Parathyroid adenoma (tissue), 2 donors: ENCODE results near the gene SLC44A2.

Source experiments
- H2AFZ ChIP-seq: fragments of 300-600 bp; sonication (generic); one replicate; pipeline ENCODE4 v1.7.0; 2017; ENCODE audit warnings: antibody characterized with exemption, mild to moderate bottlenecking
- H3K27ac ChIP-seq: fragments of 300-600 bp; sonication (generic); one replicate; pipeline ENCODE4 v1.7.0; 2017
- H3K27me3 ChIP-seq: fragments of 300-600 bp; sonication (generic); one replicate; pipeline ENCODE4 v1.7.0; 2017; ENCODE audit warnings: low read length; ENCODE audit not compliant: control insufficient read depth, insufficient read depth
- H3K36me3 ChIP-seq: fragments of 300-600 bp; sonication (generic); one replicate; pipeline ENCODE4 v1.7.0; 2017; ENCODE audit warnings: low read length; ENCODE audit not compliant: control insufficient read depth, insufficient read depth
- H3K4me1 ChIP-seq: fragments of 300-600 bp; sonication (generic); one replicate; pipeline ENCODE4 v1.7.0; 2017; ENCODE audit warnings: control low read depth
- H3K4me2 ChIP-seq: fragments of 300-600 bp; sonication (generic); one replicate; pipeline ENCODE4 v1.7.0; 2017; ENCODE audit warnings: low read length
- H3K4me3 ChIP-seq: fragments of 300-600 bp; sonication (generic); one replicate; pipeline ENCODE4 v1.7.0; 2017; ENCODE audit warnings: low read depth, low read length
- H3K79me2 ChIP-seq: fragments of 300-600 bp; sonication (generic); one replicate; pipeline ENCODE4 v1.7.0; 2017; ENCODE audit warnings: control low read depth
- H3K9ac ChIP-seq: fragments of 300-600 bp; sonication (generic); one replicate; pipeline ENCODE4 v1.7.0; 2017; ENCODE audit warnings: mild to moderate bottlenecking
- H3K9me3 ChIP-seq: fragments of 300-600 bp; sonication (generic); one replicate; pipeline ENCODE4 v1.7.0; 2017; ENCODE audit warnings: low read length; ENCODE audit not compliant: control insufficient read depth
- TF ChIP-seq, protein P1 (sequence below): fragments of 300-600 bp; sonication (generic); IDR thresholded peaks from one replicate; pipeline ENCODE4 v1.7.0; 2017; ENCODE audit warnings: antibody characterized with exemption, mild to moderate bottlenecking
- donor health status: primary hyperparathyroidism.

The SLC44A2 gene

DNA sequence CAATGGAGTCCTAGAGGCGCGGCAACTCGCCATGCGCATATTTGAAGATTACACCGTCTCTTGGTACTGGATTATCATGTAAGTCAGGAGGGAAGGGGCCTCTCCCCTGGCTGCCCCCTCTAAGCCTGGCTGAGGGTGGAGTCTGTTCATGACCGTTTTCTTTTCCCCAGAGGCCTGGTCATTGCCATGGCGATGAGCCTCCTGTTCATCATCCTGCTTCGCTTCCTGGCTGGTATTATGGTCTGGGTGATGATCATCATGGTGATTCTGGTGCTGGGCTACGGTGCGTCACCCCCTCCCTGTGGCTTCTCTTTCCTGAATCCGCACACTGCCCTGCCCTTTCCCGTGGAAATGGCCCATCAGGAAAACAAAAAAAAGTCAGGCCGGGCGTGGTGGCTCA lies 6.5 kb downstream of the SLC44A2 start:
- no peak overlapping the region for H2AFZ ChIP-seq
- H3K4me3 ChIP-seq = no peak overlapping the region
- H3K79me2 ChIP-seq = no peaks in the 10 kb centered on the region
- no peak overlapping the region for H3K9ac ChIP-seq
- TF ChIP-seq, protein P1, sequence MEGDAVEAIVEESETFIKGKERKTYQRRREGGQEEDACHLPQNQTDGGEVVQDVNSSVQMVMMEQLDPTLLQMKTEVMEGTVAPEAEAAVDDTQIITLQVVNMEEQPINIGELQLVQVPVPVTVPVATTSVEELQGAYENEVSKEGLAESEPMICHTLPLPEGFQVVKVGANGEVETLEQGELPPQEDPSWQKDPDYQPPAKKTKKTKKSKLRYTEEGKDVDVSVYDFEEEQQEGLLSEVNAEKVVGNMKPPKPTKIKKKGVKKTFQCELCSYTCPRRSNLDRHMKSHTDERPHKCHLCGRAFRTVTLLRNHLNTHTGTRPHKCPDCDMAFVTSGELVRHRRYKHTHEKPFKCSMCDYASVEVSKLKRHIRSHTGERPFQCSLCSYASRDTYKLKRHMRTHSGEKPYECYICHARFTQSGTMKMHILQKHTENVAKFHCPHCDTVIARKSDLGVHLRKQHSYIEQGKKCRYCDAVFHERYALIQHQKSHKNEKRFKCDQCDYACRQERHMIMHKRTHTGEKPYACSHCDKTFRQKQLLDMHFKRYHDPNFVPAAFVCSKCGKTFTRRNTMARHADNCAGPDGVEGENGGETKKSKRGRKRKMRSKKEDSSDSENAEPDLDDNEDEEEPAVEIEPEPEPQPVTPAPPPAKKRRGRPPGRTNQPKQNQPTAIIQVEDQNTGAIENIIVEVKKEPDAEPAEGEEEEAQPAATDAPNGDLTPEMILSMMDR = no peak
- H3K36me3 ChIP-seq = no peaks in the 10 kb centered on the region
- no peaks in the 10 kb centered on the region for H3K4me1 ChIP-seq
- H3K9me3 ChIP-seq = no peaks in the 10 kb centered on the region
- H3K4me2 ChIP-seq = no peak overlapping the region
- H3K27me3 ChIP-seq = no peaks in the 10 kb centered on the region
- H3K27ac ChIP-seq = no peak overlapping the region

DNA sequence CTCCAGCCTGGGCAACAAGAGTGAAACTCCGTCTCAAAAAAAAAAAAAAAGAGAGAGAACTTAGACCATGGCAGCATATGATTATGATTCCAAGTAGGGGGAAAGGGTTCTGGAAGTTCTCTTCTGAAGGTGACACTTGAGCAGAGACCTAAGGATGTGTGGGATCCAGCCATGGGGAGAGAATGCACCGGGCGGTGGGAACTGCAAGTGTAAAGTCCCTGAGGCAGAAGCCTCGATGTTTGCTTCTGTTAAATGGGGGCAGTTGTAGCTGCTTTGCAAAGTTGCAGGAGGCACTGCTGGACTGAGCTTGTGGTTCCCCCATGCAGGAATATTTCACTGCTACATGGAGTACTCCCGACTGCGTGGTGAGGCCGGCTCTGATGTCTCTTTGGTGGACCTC lies 9.1 kb downstream of the SLC44A2 start:
- H3K4me2 ChIP-seq = no peak overlapping the region
- no peak overlapping the region for H3K9ac ChIP-seq
- TF ChIP-seq, protein P1 = no peak
- no peaks in the 10 kb centered on the region for H3K9me3 ChIP-seq
- H3K4me1 ChIP-seq = no peaks in the 10 kb centered on the region
- no peak overlapping the region for H3K4me3 ChIP-seq
- H3K27me3 ChIP-seq = no peaks in the 10 kb centered on the region
- H3K36me3 ChIP-seq = no peaks in the 10 kb centered on the region
- no peaks in the 10 kb centered on the region for H3K79me2 ChIP-seq
- H3K27ac ChIP-seq = no peak overlapping the region
- no peak overlapping the region for H2AFZ ChIP-seq

DNA sequence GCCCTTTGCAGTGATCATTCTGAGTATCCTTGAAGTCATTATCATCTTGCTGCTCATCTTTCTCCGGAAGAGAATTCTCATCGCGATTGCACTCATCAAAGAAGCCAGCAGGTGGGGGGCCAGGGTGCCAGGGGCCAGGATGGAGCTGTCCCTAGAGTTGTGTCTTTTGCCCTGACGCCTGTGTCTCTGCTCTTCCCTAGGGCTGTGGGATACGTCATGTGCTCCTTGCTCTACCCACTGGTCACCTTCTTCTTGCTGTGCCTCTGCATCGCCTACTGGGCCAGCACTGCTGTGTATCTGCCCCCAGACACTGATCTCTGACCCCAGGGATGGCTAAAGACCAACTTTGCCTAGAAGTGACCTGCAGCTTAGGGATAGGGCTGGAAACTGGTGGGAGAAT lies 9.6 kb downstream of the SLC44A2 start:
- Histone ChIP-seq H3K4me3 (no peak overlapping the region), H3K4me1 (no peaks in the 10 kb centered on the region), H3K27ac (no peak overlapping the region), H3K4me2 (no peak overlapping the region), H3K9ac (no peak overlapping the region), H3K79me2 (no peaks in the 10 kb centered on the region), H2AFZ (no peak overlapping the region), H3K9me3 (no peaks in the 10 kb centered on the region), H3K36me3 (no peaks in the 10 kb centered on the region), H3K27me3 (no peaks in the 10 kb centered on the region)
- TF ChIP-seq, protein P1 = no peak

DNA sequence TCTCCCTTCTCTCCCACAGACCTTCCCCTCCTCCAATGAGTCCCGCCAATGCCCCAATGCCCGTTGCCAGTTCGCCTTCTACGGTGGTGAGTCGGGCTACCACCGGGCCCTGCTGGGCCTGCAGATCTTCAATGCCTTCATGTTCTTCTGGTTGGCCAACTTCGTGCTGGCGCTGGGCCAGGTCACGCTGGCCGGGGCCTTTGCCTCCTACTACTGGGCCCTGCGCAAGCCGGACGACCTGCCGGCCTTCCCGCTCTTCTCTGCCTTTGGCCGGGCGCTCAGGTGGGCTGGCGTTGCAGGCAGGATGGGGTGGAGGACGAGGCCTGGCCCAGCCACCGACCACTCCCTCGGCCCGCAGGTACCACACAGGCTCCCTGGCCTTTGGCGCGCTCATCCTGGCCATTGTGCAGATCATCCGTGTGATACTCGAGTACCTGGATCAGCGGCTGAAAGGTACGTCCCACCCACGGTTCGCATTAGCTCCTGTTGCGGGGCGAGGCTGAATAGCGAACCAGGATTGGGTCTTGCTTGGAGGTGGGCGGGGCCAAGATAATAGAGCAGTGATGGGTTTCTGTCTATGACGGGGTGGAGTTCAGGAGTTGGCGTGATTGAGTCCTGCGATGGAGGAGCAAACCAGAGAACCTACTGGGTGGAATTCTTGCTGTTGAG lies 11.1 kb downstream of the SLC44A2 start:
- no peaks in the 10 kb centered on the region for H3K9me3 ChIP-seq
- no peak overlapping the region for H3K9ac ChIP-seq
- no peaks in the 10 kb centered on the region for H3K36me3 ChIP-seq
- H3K4me3 ChIP-seq = no peak overlapping the region
- no peaks in the 10 kb centered on the region for H3K27me3 ChIP-seq
- H2AFZ ChIP-seq = no peak overlapping the region
- TF ChIP-seq, protein P1 = no peak
- H3K27ac ChIP-seq = no peak overlapping the region
- H3K4me2 ChIP-seq = no peak overlapping the region
- no peaks in the 10 kb centered on the region for H3K4me1 ChIP-seq
- no peaks in the 10 kb centered on the region for H3K79me2 ChIP-seq

DNA sequence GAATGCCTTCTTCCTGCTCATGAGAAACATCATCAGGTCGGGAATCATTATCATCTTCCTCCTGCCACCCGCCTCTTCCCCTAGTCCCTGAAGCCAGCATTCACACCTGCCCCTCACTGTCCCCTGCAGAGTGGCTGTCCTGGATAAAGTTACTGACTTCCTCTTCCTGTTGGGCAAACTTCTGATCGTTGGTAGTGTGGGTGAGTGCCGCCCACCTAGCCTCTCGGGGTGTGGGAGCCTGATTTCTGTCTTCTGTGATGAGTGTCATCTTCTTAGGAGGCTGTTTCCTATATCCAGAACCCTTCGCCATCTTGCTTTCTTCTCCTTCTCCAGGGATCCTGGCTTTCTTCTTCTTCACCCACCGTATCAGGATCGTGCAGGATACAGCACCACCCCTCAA lies 12.5 kb downstream of the SLC44A2 start:
- H3K79me2 ChIP-seq = no peaks in the 10 kb centered on the region
- no peak overlapping the region for H2AFZ ChIP-seq
- TF ChIP-seq, protein P1 = no peak
- H3K27me3 ChIP-seq = no peaks in the 10 kb centered on the region
- no peaks in the 10 kb centered on the region for H3K36me3 ChIP-seq
- no peaks in the 10 kb centered on the region for H3K4me1 ChIP-seq
- H3K4me2 ChIP-seq = no peak overlapping the region
- no peak overlapping the region for H3K9ac ChIP-seq
- H3K27ac ChIP-seq = no peak overlapping the region
- H3K4me3 ChIP-seq = no peak overlapping the region
- H3K9me3 ChIP-seq = no peaks in the 10 kb centered on the region
